ENCODE measurements around the gene MLST8. TPM values are rescaled to one million over a fixed set of nuclear protein-coding genes. Genes with fewer than 3 reads are reported as not detected.

The MLST8 gene
- total and polyA plus RNA-seq, 2 donors (not counting 3 experiments of a cell fraction or from before 2014, with no cell fraction given): 36.9 to 129 TPM

- CTCF ChIA-PET: no interaction called here
- Histone ChIP-seq H3K79me2 (ENCODE audit: control insufficient read depth, insufficient read depth, low read length) (no peaks in the 10 kb centered on the region), H3K27me3 (ENCODE audit: control insufficient read depth in 2 of 2, insufficient read depth in 2 of 2, low read length in 2 of 2) (peaks cover 10 to 13% of the 10 kb centered on the region in 2 experiments), H3K9me1 (replicated peaks; ENCODE audit: control insufficient read depth, extremely low read depth, insufficient read depth, low read length) (no peaks in the 10 kb centered on the region), H2AFZ (ENCODE audit: low read depth, low read length) (no peak overlapping the region), H3K27ac (ENCODE audit: insufficient read depth, low read depth, low read length) (no peak overlapping the region), H3K9me3 (replicated peaks; ENCODE audit: control insufficient read depth, insufficient read depth, low read length) (no peaks in the 10 kb centered on the region), H3K4me2 (ENCODE audit: insufficient read depth, low read length) (no peak overlapping the region), H3K36me3 (ENCODE audit: control insufficient read depth in 2 of 2, extremely low read depth in 1 of 2, insufficient read depth in 2 of 2, low read length in 2 of 2) (no peaks in the 10 kb centered on the region), H3K4me3 (replicated peaks in 1 of 3; ENCODE audit: insufficient read depth in 1 of 3, low read depth in 1 of 3, low read length in 3 of 3) (no peak overlapping the region), H4K20me1 (replicated peaks; ENCODE audit: control insufficient read depth, extremely low read depth, insufficient read depth, low read length) (no peaks in the 10 kb centered on the region), H3K4me1 (ENCODE audit: control insufficient read depth, extremely low read depth, insufficient read depth, low read length) (no peaks in the 10 kb centered on the region), H3K9ac (replicated peaks; ENCODE audit: extremely low read depth, insufficient read depth, low read length) (no peak overlapping the region)
- no peak for FAIRE-seq
- POLR2A ChIA-PET: interaction anchor here (0.9 kb wide), 1 partner anchor 35 kb away, joined by 4 read pairs; the partner anchor contains the start of gene TRAF7
- no TSS peak for BruUV-seq (replicated peaks)
- no peak for DNase-seq (ENCODE audit: low read depth, low spot score)
- dilution Hi-C loops (cut with MboI; ENCODE audit: extremely low pct_ligation_motif_present, low sequenced_read_pairs) (no loop called here), intact Hi-C loops (cut with micrococcal nuclease) (no loop called here)
- TF ChIP-seq EZH2 (IDR thresholded peaks at IDR 0.05; ENCODE audit: borderline replicate concordance, low read depth, low read length, severe bottlenecking) (no peak), MAX (IDR thresholded peaks at IDR 0.05; ENCODE audit: insufficient read depth, insufficient read length) (no peak), MYC (IDR thresholded peaks at IDR 0.05; ENCODE audit: low read depth, low read length) (no peak), FOS (IDR thresholded peaks at IDR 0.05; ENCODE audit: borderline replicate concordance, insufficient read depth, low read length) (no peak), POLR2AphosphoS5 (IDR thresholded peaks at IDR 0.05; ENCODE audit: insufficient read depth, low read depth, low read length) (no peak), JUN (IDR thresholded peaks at IDR 0.05; ENCODE audit: borderline replicate concordance, insufficient read depth, insufficient read length, low read depth) (no peak), GATA2 (IDR thresholded peaks at IDR 0.05; ENCODE audit: insufficient read depth, insufficient read length, low read depth, low read length) (no peak), CTCF (IDR thresholded peaks at IDR 0.05; ENCODE audit: extremely low read depth in 1 of 2, insufficient read depth in 1 of 2, low read depth in 1 of 2, low read length in 2 of 2) (no peak), POLR2A (IDR thresholded peaks at IDR 0.05; ENCODE audit: low read depth, low read length) (no peak)
These were observed 14.4 kb upstream of the MLST8 start for GRCh38 chr16:2190659-2191445.

Measured in endothelial cell of umbilical vein (primary cell).